Sigmoid colon (tissue), 4 donors: ENCODE data around the gene TRAF5.

Experiments used
- CTCF ChIP-seq, 4 experiments: fragments of 450-650 bp in 3 of 4; fragments of 200-600 bp in 1 of 4; IDR thresholded peaks; one replicate each; pipeline ENCODE4 v1.5.1; 2016 to 2019; ENCODE audit warnings: antibody characterized with exemption in 4 of 4, mild to moderate bottlenecking in 3 of 4, moderate library complexity in 2 of 4
- EP300 ChIP-seq, 4 donors: sonication (generic); formaldehyde crosslinking; IDR thresholded peaks; one replicate each; pipeline ENCODE4 v1.6.1; 2017; ENCODE audit warnings: antibody characterized with exemption in 4 of 4
- POLR2A ChIP-seq, 2 donors: fragments of 450-650 bp; IDR thresholded peaks; one replicate each; pipeline ENCODE4 v1.6.1; 2016; ENCODE audit warnings: antibody characterized with exemption in 2 of 2, mild to moderate bottlenecking in 2 of 2, moderate library complexity in 2 of 2
- POLR2AphosphoS5 ChIP-seq, 4 donors: sonication (generic); formaldehyde crosslinking; IDR thresholded peaks; one replicate each; pipeline ENCODE4 v1.6.1; 2017; ENCODE audit warnings: antibody characterized with exemption in 4 of 4

- TF ChIP-seq CTCF (IDR thresholded peaks at IDR 0.05) (no peak), EP300 (IDR thresholded peaks at IDR 0.05) (no peak), POLR2A (IDR thresholded peaks at IDR 0.05) (no peak), POLR2AphosphoS5 (IDR thresholded peaks at IDR 0.05) (no peak)
Observed at GRCh38 chr1:211415700-211416099, 89.1 kb downstream of the TRAF5 start.
